MG63 (cell line): Measurements from ENCODE around the gene MYO7A. TPM values are rescaled to one million over a fixed set of nuclear protein-coding genes. Genes with fewer than 3 reads are reported as not detected.

Source experiments
- DNase-seq: peaks from one replicate; pipeline ENCODE4 v3.0.0-alpha.2; 2020
- H3K27me3 ChIP-seq: fragments of 250-450 bp; sonication (Bioruptor Pico); 2 replicates; pipeline ENCODE4 v1.5.1; 2020; ENCODE audit warnings: mild to moderate bottlenecking, moderate library complexity
- H3K36me3 ChIP-seq: fragments of 250-450 bp; sonication (Bioruptor Pico); 2 replicates; pipeline ENCODE4 v1.5.1; 2020; ENCODE audit warnings: mild to moderate bottlenecking, moderate library complexity
- H3K4me3 ChIP-seq: fragments of 250-450 bp; sonication (Bioruptor Pico); 2 replicates; pipeline ENCODE4 v1.5.1; 2020; ENCODE audit warnings: mild to moderate bottlenecking, moderate library complexity
- H3K9me3 ChIP-seq: fragments of 250-450 bp; sonication (Bioruptor Pico); 2 replicates; pipeline ENCODE4 v1.5.1; 2020; ENCODE audit warnings: mild to moderate bottlenecking, moderate library complexity
- total RNA-seq: library from RNA; depleted of rRNA; stranded (reverse); fragments of >200 nt; shearing (Covaris generic); gene quantifications from 2 replicates; pipeline ENCODE4 v1.2.3, GENCODE V29; 2014; ENCODE audit warnings: low replicate concordance; rRNA removed

Gene MYO7A
- total RNA-seq, result not detected in 2 replicates

- Histone ChIP-seq H3K9me3 (0 out of 2 replicates have a peak, but pooled peaks cover 2% of the 10 kb centered on the region), H3K36me3 (no peaks in the 10 kb centered on the region), H3K27me3 (no peaks in the 10 kb centered on the region), H3K4me3 (peak within 1 kb of the TSS; percentile 32; the same call in 1 of the 2 replicates)
- DNase-seq, result no peak
Measured at GRCh38 chr11:77127920-77128691, at the start of gene MYO7A. MYO7A (plus strand) TSS chr11:77128246; CDS start chr11:77130635, 2,389 bp downstream.

- Histone ChIP-seq H3K9me3 (peaks cover 4% of the 10 kb centered on the region), H3K27me3 (no peaks in the 10 kb centered on the region), H3K4me3 (no peak overlapping the region), H3K36me3 (no peaks in the 10 kb centered on the region)
- DNase-seq, result no peak
Measured at GRCh38 chr11:77079666-77080065, 48.4 kb upstream of the MYO7A start.

GRCh38 chr11:77080643-77081210 lies 47.3 kb upstream of the MYO7A start:
- H3K4me3 ChIP-seq, result no peak overlapping the region
- no peak for DNase-seq
- no peaks in the 10 kb centered on the region for H3K27me3 ChIP-seq
- peaks cover 4% of the 10 kb centered on the region for H3K9me3 ChIP-seq
- no peaks in the 10 kb centered on the region for H3K36me3 ChIP-seq

GRCh38 chr11:77081381-77081851 lies 46.6 kb upstream of the MYO7A start:
- H3K4me3 ChIP-seq, result no peak overlapping the region
- no peaks in the 10 kb centered on the region for H3K27me3 ChIP-seq
- no peak for DNase-seq
- H3K9me3 ChIP-seq, result peaks cover 4% of the 10 kb centered on the region
- H3K36me3 ChIP-seq, result no peaks in the 10 kb centered on the region

- H3K27me3 ChIP-seq, result no peaks in the 10 kb centered on the region
- H3K9me3 ChIP-seq, result peaks cover 4% of the 10 kb centered on the region
- no peak for DNase-seq
- no peaks in the 10 kb centered on the region for H3K36me3 ChIP-seq
- H3K4me3 ChIP-seq, result no peak overlapping the region
Measured at GRCh38 chr11:77081976-77082836, 45.8 kb upstream of the MYO7A start.

GRCh38 chr11:77082838-77083565 lies 45.0 kb upstream of the MYO7A start:
- Histone ChIP-seq H3K27me3 (no peaks in the 10 kb centered on the region), H3K4me3 (no peak overlapping the region), H3K36me3 (no peaks in the 10 kb centered on the region), H3K9me3 (peaks cover 4% of the 10 kb centered on the region)
- no peak for DNase-seq

- Histone ChIP-seq H3K27me3 (no peaks in the 10 kb centered on the region), H3K9me3 (no peaks in the 10 kb centered on the region), H3K36me3 (no peaks in the 10 kb centered on the region), H3K4me3 (no peak overlapping the region)
- no peak for DNase-seq
Measured at GRCh38 chr11:77083566-77084245, 44.3 kb upstream of the MYO7A start.

- no peaks in the 10 kb centered on the region for H3K36me3 ChIP-seq
- DNase-seq, result no peak
- no peak overlapping the region for H3K4me3 ChIP-seq
- H3K9me3 ChIP-seq, result no peaks in the 10 kb centered on the region
- no peaks in the 10 kb centered on the region for H3K27me3 ChIP-seq
Measured at GRCh38 chr11:77084581-77085191, 43.4 kb upstream of the MYO7A start.

- H3K27me3 ChIP-seq, result no peaks in the 10 kb centered on the region
- no peaks in the 10 kb centered on the region for H3K36me3 ChIP-seq
- no peaks in the 10 kb centered on the region for H3K9me3 ChIP-seq
- no peak overlapping the region for H3K4me3 ChIP-seq
- no peak for DNase-seq
Measured at GRCh38 chr11:77085652-77086051, 42.4 kb upstream of the MYO7A start.

GRCh38 chr11:77086521-77087472 lies 41.2 kb upstream of the MYO7A start:
- no peaks in the 10 kb centered on the region for H3K27me3 ChIP-seq
- no peak for DNase-seq
- H3K4me3 ChIP-seq, result no peak overlapping the region
- H3K9me3 ChIP-seq, result no peaks in the 10 kb centered on the region
- no peaks in the 10 kb centered on the region for H3K36me3 ChIP-seq

GRCh38 chr11:77087723-77088225 lies 40.3 kb upstream of the MYO7A start:
- Histone ChIP-seq H3K9me3 (no peaks in the 10 kb centered on the region), H3K36me3 (no peaks in the 10 kb centered on the region), H3K27me3 (no peaks in the 10 kb centered on the region), H3K4me3 (no peak overlapping the region)
- no peak for DNase-seq

- no peaks in the 10 kb centered on the region for H3K9me3 ChIP-seq
- DNase-seq, result no peak
- H3K27me3 ChIP-seq, result no peaks in the 10 kb centered on the region
- H3K4me3 ChIP-seq, result no peak overlapping the region
- H3K36me3 ChIP-seq, result no peaks in the 10 kb centered on the region
Measured at GRCh38 chr11:77088236-77089003, 39.6 kb upstream of the MYO7A start.

- Histone ChIP-seq H3K4me3 (no peak overlapping the region), H3K27me3 (no peaks in the 10 kb centered on the region), H3K9me3 (no peaks in the 10 kb centered on the region), H3K36me3 (no peaks in the 10 kb centered on the region)
- DNase-seq, result no peak
Measured at GRCh38 chr11:77089004-77089545, 39.0 kb upstream of the MYO7A start.

- DNase-seq, result no peak
- H3K9me3 ChIP-seq, result no peaks in the 10 kb centered on the region
Measured at GRCh38 chr11:77090046-77090372, 38.0 kb upstream of the MYO7A start.

More at GRCh38 chr11:77090046-77090372, 38.0 kb upstream of the MYO7A start:
- H3K27me3 ChIP-seq, result no peaks in the 10 kb centered on the region
- H3K36me3 ChIP-seq, result no peaks in the 10 kb centered on the region
- H3K4me3 ChIP-seq, result no peak overlapping the region
